Measurements from ENCODE around the gene EEF1AKMT2. TPM values are rescaled to one million over a fixed set of nuclear protein-coding genes. Genes with fewer than 3 reads are reported as not detected.

The EEF1AKMT2 gene
- total and polyA plus RNA-seq, 2 of the 13 experiments (the other 11 are each of a cell fraction or from before 2014, with no cell fraction given): 11.3 to 19.3 TPM

DNA sequence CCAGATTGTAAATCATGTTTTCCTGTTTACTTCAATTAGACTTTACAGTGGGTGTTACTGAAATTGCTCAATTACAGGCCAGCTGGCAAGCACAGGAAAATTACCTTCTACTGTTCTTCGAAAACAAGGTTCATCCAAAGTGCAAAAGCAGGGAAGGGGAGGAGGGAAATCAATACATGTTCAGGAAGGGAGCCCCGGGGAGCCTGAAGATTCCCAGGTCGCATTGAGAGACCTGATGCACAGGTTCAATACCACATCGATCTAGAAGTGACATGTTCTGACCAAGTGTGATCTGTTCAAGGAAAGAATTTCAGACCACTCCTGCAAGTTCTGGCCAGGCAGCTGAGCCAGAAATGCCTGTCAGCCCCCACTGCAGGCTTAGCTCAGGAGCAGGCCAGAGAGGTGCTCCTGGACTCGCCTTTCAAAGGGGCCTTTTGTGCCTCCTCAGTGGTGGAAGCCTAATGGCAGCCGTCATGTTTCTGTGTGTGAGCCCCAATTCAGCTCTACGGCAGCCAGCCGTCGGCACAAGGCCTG is 83.4 kb downstream of the EEF1AKMT2 start (continued):
- TF ChIP-seq KLF16 (CRISPR knock-in tag; IDR thresholded peaks at IDR 0.05) (peak in 1 of 2 experiments; percentile 41; a peak in 1 of 4 replicates), ZNF460 (CRISPR knock-in tag; IDR thresholded peaks at IDR 0.05; ENCODE audit: borderline replicate concordance) (no peak; the same call in 1 of the 2 replicates), ZSCAN20 (CRISPR knock-in tag; IDR thresholded peaks at IDR 0.05; ENCODE audit: borderline replicate concordance) (no peak), ZEB1 (IDR thresholded peaks at IDR 0.05; ENCODE audit: insufficient replicate concordance, low read depth) (peak; percentile 27), NCOA2 (CRISPR knock-in tag; IDR thresholded peaks at IDR 0.05) (peak; percentile 67), PAX8 (CRISPR knock-in tag; IDR thresholded peaks at IDR 0.05; ENCODE audit: borderline replicate concordance) (no peak), THYN1 (CRISPR knock-in tag; IDR thresholded peaks at IDR 0.05; ENCODE audit: borderline replicate concordance, low read depth) (no peak), NFIB (CRISPR knock-in tag; IDR thresholded peaks at IDR 0.05; ENCODE audit: borderline replicate concordance) (no peak), ZNF263 (CRISPR knock-in tag; IDR thresholded peaks at IDR 0.05) (peak; percentile 88), ONECUT2 (CRISPR knock-in tag; IDR thresholded peaks at IDR 0.05) (peak; percentile 98), RCOR2 (CRISPR knock-in tag; IDR thresholded peaks at IDR 0.05) (peak; percentile 35; the same call in 1 of the 2 replicates), RBAK (CRISPR knock-in tag; IDR thresholded peaks at IDR 0.05) (no peak)
- TF ChIP-seq, protein P1, sequence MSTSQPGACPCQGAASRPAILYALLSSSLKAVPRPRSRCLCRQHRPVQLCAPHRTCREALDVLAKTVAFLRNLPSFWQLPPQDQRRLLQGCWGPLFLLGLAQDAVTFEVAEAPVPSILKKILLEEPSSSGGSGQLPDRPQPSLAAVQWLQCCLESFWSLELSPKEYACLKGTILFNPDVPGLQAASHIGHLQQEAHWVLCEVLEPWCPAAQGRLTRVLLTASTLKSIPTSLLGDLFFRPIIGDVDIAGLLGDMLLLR (CRISPR knock-in tag; IDR thresholded peaks at IDR 0.05): no peak
- TF ChIP-seq, protein P2, sequence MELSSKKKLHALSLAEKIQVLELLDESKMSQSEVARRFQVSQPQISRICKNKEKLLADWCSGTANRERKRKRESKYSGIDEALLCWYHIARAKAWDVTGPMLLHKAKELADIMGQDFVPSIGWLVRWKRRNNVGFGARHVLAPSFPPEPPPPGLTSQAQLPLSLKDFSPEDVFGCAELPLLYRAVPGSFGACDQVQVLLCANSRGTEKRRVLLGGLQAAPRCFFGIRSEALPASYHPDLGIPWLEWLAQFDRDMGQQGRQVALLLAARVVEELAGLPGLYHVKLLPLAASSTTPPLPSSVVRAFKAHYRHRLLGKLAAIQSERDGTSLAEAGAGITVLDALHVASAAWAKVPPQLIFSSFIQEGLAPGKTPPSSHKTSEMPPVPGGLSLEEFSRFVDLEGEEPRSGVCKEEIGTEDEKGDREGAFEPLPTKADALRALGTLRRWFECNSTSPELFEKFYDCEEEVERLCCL (CRISPR knock-in tag; IDR thresholded peaks at IDR 0.05; ENCODE audit: borderline replicate concordance): no peak
- TF ChIP-seq, protein P3, sequence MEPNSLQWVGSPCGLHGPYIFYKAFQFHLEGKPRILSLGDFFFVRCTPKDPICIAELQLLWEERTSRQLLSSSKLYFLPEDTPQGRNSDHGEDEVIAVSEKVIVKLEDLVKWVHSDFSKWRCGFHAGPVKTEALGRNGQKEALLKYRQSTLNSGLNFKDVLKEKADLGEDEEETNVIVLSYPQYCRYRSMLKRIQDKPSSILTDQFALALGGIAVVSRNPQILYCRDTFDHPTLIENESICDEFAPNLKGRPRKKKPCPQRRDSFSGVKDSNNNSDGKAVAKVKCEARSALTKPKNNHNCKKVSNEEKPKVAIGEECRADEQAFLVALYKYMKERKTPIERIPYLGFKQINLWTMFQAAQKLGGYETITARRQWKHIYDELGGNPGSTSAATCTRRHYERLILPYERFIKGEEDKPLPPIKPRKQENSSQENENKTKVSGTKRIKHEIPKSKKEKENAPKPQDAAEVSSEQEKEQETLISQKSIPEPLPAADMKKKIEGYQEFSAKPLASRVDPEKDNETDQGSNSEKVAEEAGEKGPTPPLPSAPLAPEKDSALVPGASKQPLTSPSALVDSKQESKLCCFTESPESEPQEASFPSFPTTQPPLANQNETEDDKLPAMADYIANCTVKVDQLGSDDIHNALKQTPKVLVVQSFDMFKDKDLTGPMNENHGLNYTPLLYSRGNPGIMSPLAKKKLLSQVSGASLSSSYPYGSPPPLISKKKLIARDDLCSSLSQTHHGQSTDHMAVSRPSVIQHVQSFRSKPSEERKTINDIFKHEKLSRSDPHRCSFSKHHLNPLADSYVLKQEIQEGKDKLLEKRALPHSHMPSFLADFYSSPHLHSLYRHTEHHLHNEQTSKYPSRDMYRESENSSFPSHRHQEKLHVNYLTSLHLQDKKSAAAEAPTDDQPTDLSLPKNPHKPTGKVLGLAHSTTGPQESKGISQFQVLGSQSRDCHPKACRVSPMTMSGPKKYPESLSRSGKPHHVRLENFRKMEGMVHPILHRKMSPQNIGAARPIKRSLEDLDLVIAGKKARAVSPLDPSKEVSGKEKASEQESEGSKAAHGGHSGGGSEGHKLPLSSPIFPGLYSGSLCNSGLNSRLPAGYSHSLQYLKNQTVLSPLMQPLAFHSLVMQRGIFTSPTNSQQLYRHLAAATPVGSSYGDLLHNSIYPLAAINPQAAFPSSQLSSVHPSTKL (CRISPR knock-in tag; IDR thresholded peaks at IDR 0.05): peak; percentile 91
- TF ChIP-seq, protein P4, sequence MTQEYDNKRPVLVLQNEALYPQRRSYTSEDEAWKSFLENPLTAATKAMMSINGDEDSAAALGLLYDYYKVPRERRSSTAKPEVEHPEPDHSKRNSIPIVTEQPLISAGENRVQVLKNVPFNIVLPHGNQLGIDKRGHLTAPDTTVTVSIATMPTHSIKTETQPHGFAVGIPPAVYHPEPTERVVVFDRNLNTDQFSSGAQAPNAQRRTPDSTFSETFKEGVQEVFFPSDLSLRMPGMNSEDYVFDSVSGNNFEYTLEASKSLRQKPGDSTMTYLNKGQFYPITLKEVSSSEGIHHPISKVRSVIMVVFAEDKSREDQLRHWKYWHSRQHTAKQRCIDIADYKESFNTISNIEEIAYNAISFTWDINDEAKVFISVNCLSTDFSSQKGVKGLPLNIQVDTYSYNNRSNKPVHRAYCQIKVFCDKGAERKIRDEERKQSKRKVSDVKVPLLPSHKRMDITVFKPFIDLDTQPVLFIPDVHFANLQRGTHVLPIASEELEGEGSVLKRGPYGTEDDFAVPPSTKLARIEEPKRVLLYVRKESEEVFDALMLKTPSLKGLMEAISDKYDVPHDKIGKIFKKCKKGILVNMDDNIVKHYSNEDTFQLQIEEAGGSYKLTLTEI (CRISPR knock-in tag; conservative IDR thresholded peaks at IDR 0.05): no peak
- TF ChIP-seq, protein P5, sequence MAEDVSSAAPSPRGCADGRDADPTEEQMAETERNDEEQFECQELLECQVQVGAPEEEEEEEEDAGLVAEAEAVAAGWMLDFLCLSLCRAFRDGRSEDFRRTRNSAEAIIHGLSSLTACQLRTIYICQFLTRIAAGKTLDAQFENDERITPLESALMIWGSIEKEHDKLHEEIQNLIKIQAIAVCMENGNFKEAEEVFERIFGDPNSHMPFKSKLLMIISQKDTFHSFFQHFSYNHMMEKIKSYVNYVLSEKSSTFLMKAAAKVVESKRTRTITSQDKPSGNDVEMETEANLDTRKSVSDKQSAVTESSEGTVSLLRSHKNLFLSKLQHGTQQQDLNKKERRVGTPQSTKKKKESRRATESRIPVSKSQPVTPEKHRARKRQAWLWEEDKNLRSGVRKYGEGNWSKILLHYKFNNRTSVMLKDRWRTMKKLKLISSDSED (CRISPR knock-in tag; IDR thresholded peaks at IDR 0.05): no peak
- TF ChIP-seq, protein P6, sequence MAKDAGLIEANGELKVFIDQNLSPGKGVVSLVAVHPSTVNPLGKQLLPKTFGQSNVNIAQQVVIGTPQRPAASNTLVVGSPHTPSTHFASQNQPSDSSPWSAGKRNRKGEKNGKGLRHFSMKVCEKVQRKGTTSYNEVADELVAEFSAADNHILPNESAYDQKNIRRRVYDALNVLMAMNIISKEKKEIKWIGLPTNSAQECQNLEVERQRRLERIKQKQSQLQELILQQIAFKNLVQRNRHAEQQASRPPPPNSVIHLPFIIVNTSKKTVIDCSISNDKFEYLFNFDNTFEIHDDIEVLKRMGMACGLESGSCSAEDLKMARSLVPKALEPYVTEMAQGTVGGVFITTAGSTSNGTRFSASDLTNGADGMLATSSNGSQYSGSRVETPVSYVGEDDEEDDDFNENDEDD (CRISPR knock-in tag; IDR thresholded peaks at IDR 0.05; ENCODE audit: borderline replicate concordance): no peak
